HG02623 (cell line): ENCODE measurements around the gene BSPRY.

Source experiments
- ATAC-seq: cut with Tn5 transposase; IDR thresholded peaks from one replicate; pipeline ENCODE4 v1.9.1; 2021; ENCODE audit warnings: moderate library complexity; ENCODE audit not compliant: unreplicated experiment

BSPRY gene

DNA sequence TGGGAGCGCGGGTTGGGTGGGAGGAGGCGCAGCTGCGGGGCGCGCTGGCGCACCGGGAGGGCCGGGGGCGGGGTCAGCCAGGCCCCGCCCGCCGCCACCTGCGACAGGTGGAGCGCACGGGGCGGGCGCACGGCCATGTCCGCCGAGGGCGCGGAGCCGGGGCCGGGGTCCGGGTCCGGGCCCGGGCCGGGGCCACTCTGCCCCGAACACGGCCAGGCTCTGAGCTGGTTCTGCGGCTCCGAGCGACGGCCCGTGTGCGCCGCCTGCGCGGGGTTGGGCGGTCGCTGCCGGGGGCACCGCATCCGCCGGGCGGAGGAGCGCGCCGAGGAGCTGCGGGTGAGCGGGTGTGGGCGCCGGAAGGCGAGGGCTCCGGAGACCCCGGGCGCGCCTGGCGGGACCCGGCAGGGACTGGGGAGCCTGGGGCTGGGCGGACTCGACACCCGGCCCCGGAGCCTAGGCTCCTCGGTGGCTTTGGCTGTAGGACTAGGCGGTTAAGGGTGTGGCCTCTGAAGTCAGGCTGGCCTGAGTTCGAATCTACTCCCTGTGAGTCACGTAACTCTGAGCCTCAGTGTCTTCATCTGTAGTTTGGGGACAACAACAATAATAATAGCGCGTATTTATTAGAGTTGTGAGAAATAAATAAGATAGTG lies at the start of gene BSPRY:
BSPRY (plus strand) TSS at position 97 of the 650 bp plus-strand sequence; CDS start at position 136, 39 bp downstream.
- no peak for ATAC-seq

GRCh38 chr9:113299800-113300292 lies 49.5 kb upstream of the BSPRY start:
- ATAC-seq = no peak

GRCh38 chr9:113301548-113301947 lies 47.8 kb upstream of the BSPRY start:
- ATAC-seq = no peak

DNA sequence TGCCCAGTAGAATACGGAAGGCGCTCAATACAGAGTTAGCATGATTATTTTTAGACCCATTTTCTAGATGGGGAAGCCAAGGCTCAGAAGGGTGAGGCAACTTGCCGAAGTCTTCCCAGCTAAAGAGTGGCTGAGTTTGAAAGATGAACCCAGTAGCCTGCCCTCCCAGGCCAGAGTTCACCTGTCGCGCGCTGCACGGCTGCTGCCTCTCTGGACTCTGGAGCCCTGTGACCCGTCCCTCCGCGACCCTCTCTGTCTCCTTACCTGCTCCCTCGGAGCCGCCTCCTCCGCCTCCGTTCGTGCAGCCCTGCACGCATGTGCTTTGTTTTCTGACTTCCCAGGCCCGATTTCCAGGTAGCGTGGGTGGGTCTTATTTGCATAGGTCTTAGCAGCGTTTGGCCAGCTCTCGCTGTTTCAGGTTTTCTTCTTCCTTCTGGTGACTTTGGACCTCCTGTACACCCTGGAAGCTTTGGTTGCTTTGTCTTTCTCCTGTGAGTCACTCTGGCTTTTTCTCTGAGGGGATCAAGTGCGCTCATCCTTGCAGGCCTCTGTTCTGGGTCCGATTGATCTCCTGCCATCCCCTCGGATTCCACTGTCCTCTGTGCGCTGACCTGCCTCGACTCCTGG lies 46.4 kb upstream of the BSPRY start, which contains the start of gene RNF183:
RNF183 (minus strand) TSS at position 585 of the 627 bp plus-strand sequence. CDS start 5,192 bp downstream, outside the sequence.
- ATAC-seq = no peak

DNA sequence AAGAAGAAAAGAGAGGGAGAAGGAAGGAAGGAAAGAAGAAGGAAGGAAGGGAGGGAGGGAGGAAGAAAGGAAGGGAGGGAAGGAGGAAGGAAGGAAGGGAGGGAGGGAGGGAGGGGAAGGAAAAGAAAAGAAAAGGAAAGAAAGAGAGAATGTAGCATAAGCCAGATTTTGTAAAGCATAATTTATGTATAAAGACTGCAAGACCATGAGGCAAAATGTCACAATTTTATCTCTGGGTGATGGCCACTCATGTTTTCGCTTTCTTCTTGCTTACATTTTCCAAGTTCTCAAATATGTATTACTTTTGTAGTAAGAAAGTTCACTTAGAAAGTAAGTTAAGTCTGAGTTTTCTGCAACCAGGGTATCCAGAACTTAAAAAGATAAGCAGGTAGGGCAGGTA lies 42.8 kb upstream of the BSPRY start:
- ATAC-seq = no peak

- ATAC-seq = no peak
Measured at GRCh38 chr9:113307396-113307975, 41.9 kb upstream of the BSPRY start.

DNA sequence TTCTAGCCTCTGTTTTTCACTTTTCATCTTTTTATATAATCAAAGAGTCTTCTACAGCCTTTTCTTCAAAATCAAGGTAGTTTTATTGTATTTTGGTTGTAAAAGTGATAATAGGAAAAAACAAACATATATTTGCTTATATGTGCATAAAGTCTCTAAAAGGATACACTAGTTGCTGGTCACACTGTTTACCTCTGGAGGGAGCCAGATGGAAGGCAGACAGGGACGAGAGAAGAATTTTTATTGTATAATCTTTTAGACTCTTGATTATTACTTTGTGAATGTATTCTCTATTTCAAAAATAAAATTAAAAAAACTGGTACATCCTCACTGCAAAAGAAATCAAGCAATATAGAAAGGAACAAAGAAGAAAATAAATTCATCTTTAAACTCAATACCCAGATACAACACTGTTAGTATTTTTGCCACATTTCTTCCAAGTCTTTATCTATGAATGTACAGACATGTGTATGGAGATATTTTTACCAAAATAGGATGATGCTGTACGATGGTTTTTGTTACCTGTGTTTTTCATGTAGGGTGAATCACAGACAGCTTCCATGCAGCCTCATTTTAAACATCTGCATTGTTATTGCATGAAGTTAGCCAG lies 40.0 kb upstream of the BSPRY start:
- no peak for ATAC-seq

GRCh38 chr9:113310538-113310937 lies 38.8 kb upstream of the BSPRY start:
- ATAC-seq = no peak

DNA sequence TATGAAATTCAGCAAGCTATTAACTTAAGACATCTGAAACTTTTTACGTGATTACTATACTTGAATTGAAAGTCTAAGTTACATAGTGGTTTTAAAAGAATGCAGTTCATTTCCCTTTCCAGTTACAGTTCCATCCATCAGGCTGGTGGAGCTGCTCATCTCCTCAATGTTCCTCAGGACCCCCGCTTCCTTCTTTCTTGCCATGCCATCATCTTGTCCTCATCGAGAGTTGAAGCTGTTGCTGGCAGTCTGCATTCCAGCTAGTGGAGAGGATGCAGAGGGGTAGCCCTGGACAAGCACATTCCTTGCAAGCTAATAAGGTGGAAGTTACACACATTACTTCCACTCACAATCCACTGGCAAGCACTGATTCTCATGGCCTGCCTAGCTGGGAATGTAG lies 37.4 kb upstream of the BSPRY start:
- no peak for ATAC-seq

DNA sequence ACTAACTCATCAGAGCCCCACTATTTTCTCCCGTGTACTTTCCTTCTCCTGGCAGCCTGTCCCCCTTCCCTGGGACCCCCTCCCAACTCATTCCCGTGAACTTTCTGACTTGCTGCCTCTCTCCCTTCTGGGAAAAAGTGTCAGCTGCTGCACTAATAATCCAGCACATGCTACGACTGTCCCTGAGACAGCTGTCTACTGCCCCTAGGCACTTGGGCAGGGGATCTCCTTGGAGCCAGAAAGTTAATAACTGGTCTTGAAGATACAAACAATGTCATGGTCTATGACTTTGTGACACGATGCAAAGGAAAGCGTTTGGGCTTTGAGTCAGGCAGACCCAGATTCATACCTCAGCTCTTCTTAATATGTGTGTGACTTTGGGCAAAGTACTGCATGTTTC lies 36.1 kb upstream of the BSPRY start:
- ATAC-seq = no peak

GRCh38 chr9:113315231-113315630 lies 34.1 kb upstream of the BSPRY start:
- ATAC-seq = no peak

DNA sequence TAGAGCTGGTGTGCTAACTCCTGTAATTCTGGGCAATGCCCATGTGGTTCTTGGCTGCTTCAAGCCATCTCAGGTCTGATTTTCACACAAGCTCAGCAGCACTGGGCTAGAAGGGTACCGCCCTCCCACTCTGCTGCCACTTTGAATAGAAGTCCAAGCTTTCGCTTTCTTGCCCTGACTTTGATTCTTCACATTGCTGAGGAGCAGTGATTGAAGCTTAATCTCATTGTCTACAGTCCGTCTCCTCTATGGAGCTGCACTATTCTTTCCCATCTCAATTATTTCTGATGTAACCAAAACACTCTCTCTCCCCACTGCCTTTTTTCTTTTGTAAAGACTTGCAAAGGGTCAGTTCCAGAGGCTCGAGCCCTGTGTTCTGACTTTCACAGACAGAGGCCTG lies 33.3 kb upstream of the BSPRY start:
- no peak for ATAC-seq

DNA sequence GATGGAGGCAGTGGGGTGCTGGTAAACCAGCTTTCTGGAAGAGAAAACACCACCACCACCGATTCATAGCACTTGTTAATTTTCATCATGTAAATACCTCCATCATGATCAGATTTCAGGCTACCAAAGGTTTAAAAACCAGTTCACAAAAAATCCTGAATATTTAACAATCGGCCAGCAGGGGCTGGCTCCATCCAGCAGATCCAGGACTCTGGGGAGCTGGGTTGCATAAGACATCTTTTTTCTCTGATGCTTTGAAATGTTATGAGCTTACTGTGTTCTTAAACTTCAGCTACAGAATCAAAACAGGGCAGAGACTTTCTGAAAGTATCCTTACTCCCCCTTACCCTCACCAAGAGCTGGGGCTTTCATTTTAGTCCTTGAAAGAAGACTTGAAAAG lies 31.6 kb upstream of the BSPRY start:
- ATAC-seq = no peak

GRCh38 chr9:113319054-113319453 lies 30.3 kb upstream of the BSPRY start:
- ATAC-seq = no peak

DNA sequence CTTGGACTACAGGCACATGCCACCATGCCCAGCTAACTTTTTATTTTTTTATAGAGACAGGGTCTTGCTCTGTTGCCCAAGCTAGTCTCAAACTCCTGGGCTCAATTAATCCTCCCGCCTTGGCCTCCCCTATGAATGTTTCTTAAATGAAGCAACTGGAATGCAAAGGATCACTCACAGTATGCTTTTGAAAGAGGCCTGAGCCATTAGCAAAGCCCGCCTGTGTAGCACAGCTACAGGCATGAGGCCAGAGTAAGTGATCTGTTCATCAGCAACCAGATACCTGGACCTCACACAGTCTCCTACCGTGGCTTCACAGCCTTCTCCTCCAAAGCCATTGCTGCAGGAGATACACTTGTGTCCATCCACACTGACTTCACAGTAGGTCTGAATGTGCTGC lies 29.3 kb upstream of the BSPRY start:
- no peak for ATAC-seq

DNA sequence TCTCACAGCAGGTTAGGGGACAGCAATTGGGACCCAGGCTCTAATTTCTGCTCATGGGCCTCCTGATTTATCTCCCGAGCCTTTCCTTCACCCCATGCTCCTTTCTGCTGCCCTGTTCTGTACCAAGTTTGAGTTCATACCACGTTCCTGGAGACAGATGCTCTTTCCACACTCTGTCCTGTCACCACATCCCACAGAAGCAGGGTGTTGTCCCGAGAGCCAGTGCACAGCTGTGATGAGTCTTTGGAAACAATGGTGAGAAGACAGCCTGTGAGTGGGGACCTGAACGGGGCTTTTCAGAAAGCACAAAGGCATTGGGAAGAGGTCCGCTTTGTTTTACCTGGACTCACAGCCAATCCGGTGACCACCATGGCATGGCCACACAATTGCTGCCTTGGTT lies 26.7 kb upstream of the BSPRY start:
- no peak for ATAC-seq

DNA sequence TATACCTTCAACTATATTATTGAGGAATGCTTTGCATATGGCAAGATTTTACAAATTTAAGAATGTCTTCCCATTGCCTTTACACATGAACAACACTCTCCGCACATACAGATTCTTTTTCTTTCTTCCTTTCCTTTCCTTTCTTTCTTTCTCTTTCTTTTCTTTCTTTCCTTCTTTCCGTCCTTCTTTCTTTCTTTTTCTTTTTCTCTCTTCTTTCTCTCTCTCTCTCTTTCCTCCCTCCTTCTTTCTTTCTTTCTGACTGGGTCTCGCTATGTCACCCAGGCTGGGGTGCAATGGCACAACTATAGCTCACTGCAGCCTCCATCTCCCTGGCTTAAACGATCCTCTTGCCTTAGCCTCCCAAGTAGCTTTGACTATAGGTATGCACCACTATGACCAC lies 23.1 kb upstream of the BSPRY start:
- ATAC-seq = no peak

GRCh38 chr9:113328045-113328782 lies 21.1 kb upstream of the BSPRY start:
- ATAC-seq = no peak

DNA sequence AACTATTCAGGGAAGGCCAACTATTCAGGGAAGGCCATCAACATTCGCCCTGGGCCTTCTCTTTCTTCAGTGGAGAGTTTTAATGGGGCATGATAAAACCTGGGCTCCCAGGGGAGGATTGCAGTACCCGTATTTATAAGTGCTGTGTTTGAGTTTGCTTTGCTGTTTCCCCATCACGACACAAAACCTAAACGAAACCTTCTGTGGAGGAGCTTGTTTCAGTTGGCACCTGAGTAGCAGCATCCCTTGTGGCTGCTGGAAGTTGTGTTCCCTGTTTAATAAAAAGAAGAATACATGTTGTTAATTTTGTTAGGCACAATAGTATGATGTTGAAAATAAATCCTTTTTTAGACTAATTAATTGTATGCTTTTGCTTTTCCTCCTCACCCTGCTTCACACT lies 17.6 kb upstream of the BSPRY start:
- ATAC-seq = no peak

GRCh38 chr9:113337714-113338113 lies 11.6 kb upstream of the BSPRY start:
- ATAC-seq = no peak
